HG02840 (cell line): Measurements from ENCODE around the gene PHACTR1.
"Not testable (repeated sequence)": the region's sequence is repeated elsewhere in the genome, so short reads cannot be mapped to it uniquely, and the experiment has no call there.

Source experiments
- ATAC-seq: cut with Tn5 transposase; IDR thresholded peaks from one replicate; pipeline ENCODE4 v1.9.1; 2021; ENCODE audit warnings: mild to moderate bottlenecking, moderate library complexity, moderate number of reproducible peaks; ENCODE audit not compliant: unreplicated experiment, low FRiP score

The PHACTR1 gene

DNA sequence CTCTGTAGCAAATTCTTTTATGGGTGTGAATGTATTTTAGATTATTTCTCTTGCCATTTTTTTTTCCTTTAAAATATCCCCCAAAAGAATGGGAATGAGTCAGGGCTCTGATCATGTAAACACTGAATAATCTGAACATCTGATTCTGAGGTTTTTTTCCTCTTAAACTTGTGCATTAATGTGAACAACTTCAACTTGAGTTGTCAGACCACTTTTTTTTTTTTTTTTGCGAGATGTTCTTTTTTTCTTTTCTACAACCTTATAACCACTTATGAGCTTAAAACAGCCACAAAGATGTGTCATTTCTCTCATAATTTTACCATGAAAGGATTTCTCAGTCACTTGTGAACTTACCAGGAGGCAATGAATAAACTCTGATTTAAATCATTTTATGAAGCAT is 526.5 kb downstream of the PHACTR1 start:
- no peak for ATAC-seq

DNA sequence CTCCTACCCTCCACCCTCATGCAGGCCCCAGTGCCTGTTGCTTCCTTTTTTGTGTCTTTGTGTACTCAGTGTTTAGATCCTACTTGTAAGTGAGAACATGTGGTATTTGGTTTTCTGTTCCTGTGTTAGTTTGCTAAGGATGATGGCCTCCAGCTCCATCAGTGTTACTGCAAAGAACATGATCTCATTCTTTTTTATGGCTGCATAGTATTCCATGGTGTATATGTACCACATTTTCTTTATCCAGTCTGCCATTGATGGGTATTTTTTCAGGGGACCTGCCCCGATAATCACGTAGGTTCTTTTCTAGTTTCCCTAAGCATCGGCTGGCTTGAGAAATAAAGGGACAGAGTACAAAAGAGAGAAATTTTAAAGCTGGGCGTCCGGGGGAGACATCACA is 527.2 kb downstream of the PHACTR1 start:
- ATAC-seq = not testable (repeated sequence)

DNA sequence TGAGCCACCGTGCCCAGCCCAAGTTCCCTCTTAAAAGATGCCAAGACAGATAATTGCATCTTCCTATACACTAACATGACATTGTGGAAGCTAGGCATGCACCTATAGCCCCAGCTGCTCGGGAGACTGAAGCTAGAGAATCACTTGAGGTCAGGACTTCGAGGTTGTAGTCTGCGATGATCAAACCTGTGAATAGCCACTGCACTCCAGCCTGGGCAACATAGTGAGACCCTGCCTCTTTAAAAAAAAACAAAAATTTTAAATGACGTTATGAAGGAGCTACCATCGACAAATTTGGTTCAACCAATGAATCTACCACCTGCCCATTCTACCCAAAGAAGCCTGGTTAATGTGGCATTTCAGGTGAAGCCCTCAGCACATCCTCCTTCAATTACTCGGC is 531.1 kb downstream of the PHACTR1 start:
- ATAC-seq = no peak

- ATAC-seq = no peak
Observed at GRCh38 chr6:13248053-13248452, 531.5 kb downstream of the PHACTR1 start.

GRCh38 chr6:13248584-13248985 is 532.0 kb downstream of the PHACTR1 start:
- no peak for ATAC-seq

DNA sequence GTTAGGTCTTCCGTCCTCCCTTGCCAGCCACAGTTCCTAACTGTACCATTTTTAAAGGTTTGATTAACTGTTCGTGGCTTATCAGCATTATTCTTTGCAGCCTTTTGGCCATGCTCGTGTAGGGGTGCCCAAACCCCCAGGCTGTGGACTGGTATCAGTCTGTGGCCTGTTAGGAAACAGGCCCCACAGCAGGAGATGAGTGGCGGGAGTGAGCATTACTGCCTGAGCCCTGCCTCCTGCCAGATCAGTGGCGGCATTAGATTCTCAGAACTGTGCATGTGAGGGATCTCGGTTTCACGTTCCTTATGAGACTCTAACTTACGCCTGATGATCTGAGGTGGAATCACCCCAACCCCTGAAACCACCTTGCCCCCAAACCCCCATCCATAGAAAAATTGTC is 532.4 kb downstream of the PHACTR1 start:
- ATAC-seq = no peak

- no peak for ATAC-seq
Observed at GRCh38 chr6:13249817-13250216, 533.2 kb downstream of the PHACTR1 start.

GRCh38 chr6:13250703-13251102 is 534.1 kb downstream of the PHACTR1 start:
- no peak for ATAC-seq

- ATAC-seq = no peak
Observed at GRCh38 chr6:13251242-13251641, 534.7 kb downstream of the PHACTR1 start.

- ATAC-seq = no peak
Observed at GRCh38 chr6:13252790-13253189, 536.2 kb downstream of the PHACTR1 start.

- ATAC-seq = no peak
Observed at GRCh38 chr6:13253272-13253671, 536.7 kb downstream of the PHACTR1 start.

DNA sequence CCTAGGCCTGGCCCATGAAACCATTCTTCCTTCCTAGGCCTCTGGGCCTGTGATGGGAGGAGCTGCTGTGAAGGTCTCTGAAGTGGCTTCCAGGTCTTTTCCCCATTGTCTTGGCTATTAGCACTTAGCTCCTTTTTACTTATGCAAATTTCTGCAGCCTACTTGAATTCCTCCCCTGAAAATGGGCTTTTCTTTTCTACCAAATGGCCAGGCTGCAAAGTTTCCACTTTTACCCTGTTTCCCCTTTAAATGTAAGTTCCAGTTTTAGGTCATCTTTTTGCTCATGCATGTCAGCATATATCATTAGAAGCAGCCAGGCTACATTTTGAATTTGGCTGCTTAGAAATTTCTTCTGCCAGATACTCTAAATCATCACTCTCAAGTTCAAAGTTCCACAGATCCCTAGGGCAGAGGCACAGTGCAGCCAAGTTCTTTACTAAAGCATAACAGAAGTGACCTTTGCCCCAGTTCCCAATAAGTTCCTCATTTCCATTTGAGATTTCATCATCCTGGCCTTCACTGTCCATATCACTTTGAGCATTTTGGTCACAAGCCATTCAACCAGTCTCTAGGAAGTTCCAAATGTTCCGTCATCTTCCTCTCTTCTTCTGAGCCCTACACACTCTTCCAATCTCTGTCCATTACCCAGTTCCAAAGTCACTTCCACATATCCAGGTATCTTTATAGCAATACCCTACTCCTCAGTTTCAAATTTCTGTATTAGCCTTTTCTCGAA is 539.9 kb downstream of the PHACTR1 start:
- ATAC-seq = no peak

- no peak for ATAC-seq
Observed at GRCh38 chr6:13259393-13259792, 542.8 kb downstream of the PHACTR1 start.

- no peak for ATAC-seq
Observed at GRCh38 chr6:13260101-13260598, 543.6 kb downstream of the PHACTR1 start.

- no peak for ATAC-seq
Observed at GRCh38 chr6:13260831-13261230, 544.3 kb downstream of the PHACTR1 start.

GRCh38 chr6:13261464-13261994 is 545.0 kb downstream of the PHACTR1 start:
- peak; percentile 48 for ATAC-seq

GRCh38 chr6:13262302-13263230 is 546.0 kb downstream of the PHACTR1 start:
- no peak for ATAC-seq

GRCh38 chr6:13263669-13264068 is 547.1 kb downstream of the PHACTR1 start:
- ATAC-seq = no peak

DNA sequence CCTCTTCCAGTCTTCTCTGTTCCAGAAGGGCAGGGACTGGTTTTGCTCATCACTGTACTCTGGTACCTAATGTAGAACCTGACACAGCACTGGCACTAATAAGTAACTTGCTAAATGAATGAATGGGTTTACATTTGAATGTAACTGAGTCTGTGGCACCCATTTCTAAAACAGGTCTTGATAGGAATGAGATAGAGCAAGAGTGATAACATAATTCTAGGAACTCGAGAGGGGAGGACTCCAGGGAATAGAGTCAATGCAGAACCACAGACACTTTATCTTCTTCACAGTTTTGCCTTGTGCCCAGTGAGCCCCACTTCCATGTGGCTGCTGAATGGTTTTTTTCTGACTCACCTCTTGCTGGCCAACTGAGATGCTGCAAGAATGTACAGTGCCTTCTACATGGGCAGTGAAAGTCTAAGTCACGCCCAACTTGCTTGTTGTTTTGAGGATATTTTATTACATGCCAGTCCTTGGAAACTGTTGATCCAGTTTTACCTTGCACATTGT is 550.6 kb downstream of the PHACTR1 start:
- ATAC-seq = no peak

GRCh38 chr6:13268913-13269518 is 552.4 kb downstream of the PHACTR1 start:
- ATAC-seq = no peak
